ENCODE measurements around the gene SPCS1. TPM values are rescaled to one million over a fixed set of nuclear protein-coding genes. Genes with fewer than 3 reads are reported as not detected.

Gene SPCS1
- total RNA-seq, 1 experiment from 2014 or later = 101 TPM

GRCh38 chr3:52704611-52705437 lies 1.1 kb upstream of the SPCS1 start:
- CTCF ChIA-PET = interaction anchor here (0.6 to 1.6 kb wide), 4 partner anchors 10 to 1757 kb away, joined by 3 to 7 read pairs (median 4); no protein-coding TSS in a partner anchor
- DNase-seq (ENCODE audit: low spot score) = no peak
- Mint-ChIP-seq H3K4me3 (peak overlapping the region; percentile 96), H3K9me3 (no peaks in the 10 kb centered on the region), H3K27ac (peak overlapping the region; percentile 46), H3K4me1 (peaks cover 13% of the 10 kb centered on the region), H3K27me3 (ENCODE audit: low read depth) (no peaks in the 10 kb centered on the region), H3K36me3 (peaks cover 7% of the 10 kb centered on the region)
- POLR2A ChIA-PET = interaction anchor here (1.0 to 1.9 kb wide), 2 partner anchors 8 to 9 kb away, joined by 3 to 5 read pairs; no protein-coding TSS in a partner anchor
- TF ChIP-seq AR (CRISPR knock-in tag; IDR thresholded peaks at IDR 0.05) (no peak), GABPB1 (CRISPR knock-in tag; IDR thresholded peaks at IDR 0.05) (peak; percentile 43; the same call in 1 of the 2 replicates), FOXK1 (CRISPR knock-in tag; IDR thresholded peaks at IDR 0.05) (no peak), ZNF512 (CRISPR knock-in tag; IDR thresholded peaks at IDR 0.05; ENCODE audit: borderline replicate concordance) (no peak), IRF2 (CRISPR knock-in tag; IDR thresholded peaks at IDR 0.05; ENCODE audit: borderline replicate concordance, low read depth) (no peak), CREB1 (CRISPR knock-in tag; IDR thresholded peaks at IDR 0.05) (no peak), USF2 (CRISPR knock-in tag; IDR thresholded peaks at IDR 0.05) (no peak), ELF4 (CRISPR knock-in tag; IDR thresholded peaks at IDR 0.05; ENCODE audit: low read depth) (no peak), JUN (CRISPR knock-in tag; IDR thresholded peaks at IDR 0.05) (no peak), FOXP1 (CRISPR knock-in tag; IDR thresholded peaks at IDR 0.05; ENCODE audit: borderline replicate concordance) (no peak), FOXJ3 (CRISPR knock-in tag; IDR thresholded peaks at IDR 0.05; ENCODE audit: borderline replicate concordance) (no peak), ZNF423 (CRISPR knock-in tag; IDR thresholded peaks at IDR 0.05) (no peak), ZBTB21 (CRISPR knock-in tag; IDR thresholded peaks at IDR 0.05; ENCODE audit: borderline replicate concordance) (no peak), ZMAT4 (CRISPR knock-in tag; IDR thresholded peaks at IDR 0.05) (no peak), PRDM15 (CRISPR knock-in tag; IDR thresholded peaks at IDR 0.05) (0 out of 2 replicates have a peak, but pooled peaks have one; percentile 36), IRF1 (CRISPR knock-in tag; IDR thresholded peaks at IDR 0.05) (no peak), KAT7 (CRISPR knock-in tag; IDR thresholded peaks at IDR 0.05; ENCODE audit: borderline replicate concordance) (no peak)
- peak; percentile 5; the same call in 1 of the 2 replicates for ATAC-seq

Data from WTC11 (cell line).